ENCODE results near the gene TAB2.
A peak's percentile ranks its signal among the peaks of the same experiment; 100 is the strongest.

Gene TAB2

DNA sequence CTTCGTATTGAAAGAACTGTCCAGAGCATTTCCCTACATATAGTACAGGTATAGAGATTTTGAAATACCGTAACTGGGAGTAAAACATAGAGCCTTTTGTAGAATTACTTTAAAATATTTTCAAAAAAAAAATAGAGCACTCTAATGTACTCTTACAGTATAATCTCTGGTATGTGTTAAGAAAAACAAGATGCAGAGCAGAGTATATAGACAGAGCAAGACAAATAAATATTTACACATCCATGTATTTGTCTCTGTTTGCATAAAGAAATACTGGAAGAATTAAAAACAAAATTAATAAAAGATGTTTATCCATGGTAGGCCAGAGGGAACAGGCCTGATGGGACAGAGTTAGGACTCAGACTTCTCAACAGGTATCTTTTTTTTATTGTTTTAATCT, 54.5 kb downstream of the TAB2 start:
- no peak for DNase-seq (ENCODE audit: low read depth)

DNA sequence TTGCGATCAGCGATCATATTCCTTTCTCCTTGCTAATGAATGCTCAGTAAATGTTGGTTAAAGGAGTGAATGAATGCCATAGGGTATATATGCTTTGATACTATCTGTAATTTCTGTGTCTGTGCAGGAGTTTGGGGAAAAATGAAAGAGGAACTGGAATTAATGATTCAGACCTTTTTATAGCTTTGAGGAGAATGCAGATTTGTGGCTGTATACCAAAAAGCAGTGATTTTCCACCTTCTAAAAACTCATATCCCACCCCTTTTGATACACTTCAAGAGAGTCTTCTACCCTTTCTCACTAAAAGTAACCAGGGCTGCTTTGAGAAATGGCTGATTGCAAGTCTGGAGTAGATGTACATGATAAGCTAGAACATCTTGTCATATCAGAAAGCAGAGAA, 56.0 kb downstream of the TAB2 start:
- DNase-seq (ENCODE audit: low read depth) = no peak

DNA sequence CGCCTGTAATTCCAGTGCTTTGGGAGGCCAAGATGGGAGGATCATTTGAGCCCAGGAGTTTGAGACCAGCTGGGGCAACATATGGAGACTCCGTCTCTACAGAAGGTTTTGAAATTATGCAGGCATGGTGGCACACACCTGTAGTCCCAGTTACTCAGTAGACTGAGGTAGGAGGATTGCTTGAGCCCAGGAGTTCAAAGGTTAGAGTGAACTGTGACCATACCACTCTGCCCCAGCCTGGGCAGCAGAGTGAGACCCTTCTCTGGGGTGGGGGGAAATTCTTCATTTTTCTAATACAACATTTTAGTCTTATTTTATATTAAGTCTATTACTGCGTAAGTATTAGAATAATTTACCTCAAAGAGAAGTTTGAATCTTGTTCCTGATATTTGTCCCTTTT, 62.5 kb downstream of the TAB2 start:
- DNase-seq (ENCODE audit: low read depth) = no peak

DNA sequence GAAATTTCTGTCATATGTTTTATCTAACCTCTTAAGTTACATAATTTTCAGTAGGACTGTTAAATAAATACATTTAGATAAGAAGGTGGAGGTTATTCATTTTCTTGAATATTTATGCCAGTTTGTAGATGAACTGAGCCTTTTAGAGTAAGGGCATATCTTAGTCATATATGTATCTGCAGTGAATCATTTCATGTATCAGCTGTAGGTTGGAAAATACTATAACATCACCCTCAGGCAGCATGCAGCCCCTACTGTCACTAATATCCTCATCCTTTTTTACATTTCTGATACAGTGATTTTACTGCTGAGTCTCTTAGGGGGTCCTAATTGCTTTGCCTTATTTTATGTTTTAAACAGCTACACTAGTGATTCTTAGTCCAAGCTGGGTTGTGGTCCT, 63.0 kb downstream of the TAB2 start:
- DNase-seq (ENCODE audit: low read depth) = no peak

DNA sequence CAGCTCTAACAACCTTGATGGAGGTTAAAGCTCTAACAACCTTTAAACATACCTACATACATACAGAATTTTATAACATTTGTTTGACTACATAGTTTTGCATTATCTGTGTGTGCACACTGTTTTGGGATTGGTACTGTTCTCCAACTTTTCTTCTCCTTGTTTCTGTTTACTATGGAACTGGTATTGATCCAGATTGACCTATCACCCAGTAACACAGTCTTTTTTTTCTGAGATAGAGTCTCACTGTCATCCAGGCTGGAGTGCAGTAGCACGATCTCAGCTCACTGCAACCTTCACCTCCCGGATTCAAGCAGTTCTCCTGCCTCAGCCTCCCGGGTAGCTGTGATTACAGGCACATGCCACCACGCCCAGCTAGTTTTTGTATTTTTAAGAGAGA, 65.9 kb downstream of the TAB2 start:
- no peak for DNase-seq (ENCODE audit: low read depth)

DNA sequence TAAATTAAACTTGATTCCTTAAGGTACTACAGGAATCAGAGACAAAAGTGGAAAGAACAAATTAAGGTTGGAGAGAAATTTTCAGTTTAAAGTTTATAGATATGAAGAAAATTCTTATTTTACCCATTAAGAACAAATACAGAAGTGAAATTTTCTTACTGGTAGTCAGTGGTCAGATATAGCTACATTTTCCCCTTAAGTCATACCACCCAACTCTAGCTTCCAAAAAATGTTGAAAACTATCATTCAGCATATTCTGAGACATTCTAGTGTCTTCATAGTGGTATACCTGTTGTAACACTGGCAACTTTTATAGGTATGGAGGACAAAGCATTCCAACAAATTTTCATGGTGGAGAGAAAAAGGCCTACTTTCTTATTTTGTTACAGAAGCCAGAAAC, 67.0 kb downstream of the TAB2 start:
- DNase-seq (ENCODE audit: low read depth) = no peak

DNA sequence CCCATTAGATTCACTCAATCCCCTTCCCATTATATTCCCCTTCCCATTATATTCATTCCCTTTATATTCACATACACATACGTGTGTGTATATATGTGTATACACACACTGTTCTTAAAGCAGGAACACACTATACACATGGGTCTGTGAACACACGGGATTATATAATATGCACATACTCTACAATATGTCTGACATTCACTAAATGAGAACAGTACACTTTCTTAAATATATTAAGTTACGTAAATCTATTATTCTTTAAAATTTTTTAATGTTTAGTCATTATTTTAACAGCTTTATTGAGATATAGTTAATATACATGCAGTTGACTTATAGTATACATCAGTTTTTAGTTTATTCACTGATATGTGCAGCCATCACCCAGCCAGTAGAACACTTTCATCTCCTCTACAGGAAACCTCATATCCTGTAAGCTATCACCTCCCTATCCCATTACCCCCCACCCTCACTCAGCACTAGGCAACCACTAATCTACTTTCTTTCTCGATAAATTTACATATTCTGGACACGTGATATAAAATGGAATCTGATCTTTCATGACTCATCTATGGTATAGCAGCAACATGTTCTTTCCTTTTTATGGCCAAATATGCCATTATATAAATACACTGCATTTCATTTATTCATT, 68.6 kb downstream of the TAB2 start:
- no peak for DNase-seq (ENCODE audit: low read depth)

DNA sequence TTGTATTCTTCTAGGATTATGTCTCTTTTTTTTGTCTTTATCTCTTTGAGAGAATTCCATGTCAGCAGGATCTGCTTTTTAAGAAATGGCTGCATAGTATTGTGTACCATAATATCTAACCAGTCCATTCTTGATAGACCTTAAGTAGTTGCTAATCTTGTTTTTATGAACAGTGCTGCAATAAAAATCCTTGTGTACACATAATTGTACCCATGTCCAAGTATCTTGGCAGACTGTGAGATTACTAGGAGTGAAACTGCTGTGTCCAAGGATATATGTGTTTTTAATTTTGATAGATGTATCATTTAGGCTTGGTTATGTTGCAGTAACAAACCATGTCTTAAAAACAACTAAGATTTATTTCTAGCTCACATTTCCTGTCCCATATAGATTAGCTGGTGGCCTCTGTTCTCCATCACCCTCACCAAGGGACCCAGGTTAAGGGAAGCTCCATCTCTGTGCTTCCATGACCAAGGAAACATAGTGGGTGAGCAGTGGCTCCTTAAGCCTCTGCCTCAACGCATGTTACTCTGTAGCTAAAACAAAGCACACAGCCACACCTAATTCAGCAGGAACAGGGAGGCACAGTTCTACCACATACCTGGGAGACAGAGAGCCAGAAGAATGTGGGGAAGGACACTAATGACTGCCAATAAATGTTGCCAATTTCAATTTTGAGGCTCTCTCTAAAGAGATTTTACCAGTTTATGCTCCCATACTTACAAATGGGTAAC, 70.4 kb downstream of the TAB2 start:
- DNase-seq (ENCODE audit: low read depth) = no peak

DNA sequence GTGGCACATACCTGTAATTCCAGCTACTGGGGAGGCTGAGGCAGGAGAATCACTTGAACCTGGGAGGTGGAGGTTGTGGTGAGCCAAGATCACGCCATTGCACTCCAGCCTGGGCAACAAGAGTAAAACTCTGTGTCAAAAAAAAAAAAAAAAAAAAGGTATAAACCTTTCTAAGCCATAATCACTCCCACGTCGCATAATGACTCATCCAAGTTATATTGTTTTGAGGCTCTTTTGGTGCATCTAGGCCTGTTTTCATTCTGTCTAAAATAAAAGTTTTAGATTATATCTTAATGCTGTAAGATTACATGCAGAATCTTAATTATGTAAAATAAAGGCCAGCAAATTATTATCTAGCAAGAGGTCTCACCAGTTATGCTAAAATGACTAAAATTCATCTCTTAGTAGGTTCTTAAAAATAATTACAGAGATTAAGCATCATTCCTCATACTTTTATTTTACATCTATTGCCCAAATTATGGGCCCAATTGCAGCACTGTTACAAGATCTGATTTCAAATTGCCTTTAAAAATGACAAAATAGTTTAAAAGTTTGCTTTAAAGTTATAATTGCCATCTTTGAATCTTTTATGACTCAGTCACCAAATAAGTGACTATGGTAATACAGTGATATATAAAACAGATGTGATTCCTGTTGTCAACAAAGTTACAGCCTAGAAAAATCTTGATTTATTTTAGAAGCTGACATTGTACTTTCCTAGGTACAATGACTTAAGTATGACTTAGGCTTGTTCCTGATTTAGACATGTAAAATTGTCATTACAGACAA, 72.2 kb downstream of the TAB2 start:
- DNase-seq (ENCODE audit: low read depth) = peak; percentile 6

DNA sequence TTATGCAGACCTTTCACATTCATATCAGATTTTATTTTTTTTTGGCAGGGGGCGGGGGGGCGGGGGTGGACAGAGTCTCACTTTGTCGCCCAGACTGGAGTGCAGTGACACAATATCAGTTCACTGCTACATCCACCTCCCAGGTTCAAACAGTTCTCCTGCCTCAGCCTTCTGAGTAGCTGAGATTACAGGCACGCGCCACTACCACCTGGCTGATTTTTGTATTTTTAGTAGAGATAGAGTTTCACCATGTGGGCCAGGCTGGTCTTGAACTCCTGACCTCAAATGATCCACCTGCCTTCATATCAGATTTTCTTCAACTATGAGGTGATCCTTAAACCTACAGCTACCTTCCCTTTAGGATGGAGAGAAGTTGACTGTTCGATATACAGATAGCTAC, 74.6 kb downstream of the TAB2 start:
- DNase-seq (ENCODE audit: low read depth) = no peak

DNA sequence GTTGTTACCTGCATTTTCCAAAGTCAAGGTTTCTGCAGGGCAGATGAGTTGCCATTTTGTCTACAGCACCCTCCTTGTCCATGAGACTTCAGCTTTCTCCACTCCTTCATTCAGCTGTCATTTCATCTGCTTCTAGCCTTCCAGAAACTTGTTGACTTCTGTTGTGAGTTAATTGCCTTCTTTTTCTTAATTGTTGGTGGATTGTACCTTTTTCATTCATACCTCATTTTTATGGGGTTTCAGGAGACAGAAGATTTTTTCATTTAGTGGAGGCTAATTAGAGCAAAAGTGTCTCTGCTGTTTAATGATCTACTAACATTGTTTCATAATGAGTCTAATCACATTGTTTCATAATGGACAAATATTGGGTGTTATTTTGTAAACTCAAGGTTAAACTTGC, 75.0 kb downstream of the TAB2 start:
- no peak for DNase-seq (ENCODE audit: low read depth)

DNA sequence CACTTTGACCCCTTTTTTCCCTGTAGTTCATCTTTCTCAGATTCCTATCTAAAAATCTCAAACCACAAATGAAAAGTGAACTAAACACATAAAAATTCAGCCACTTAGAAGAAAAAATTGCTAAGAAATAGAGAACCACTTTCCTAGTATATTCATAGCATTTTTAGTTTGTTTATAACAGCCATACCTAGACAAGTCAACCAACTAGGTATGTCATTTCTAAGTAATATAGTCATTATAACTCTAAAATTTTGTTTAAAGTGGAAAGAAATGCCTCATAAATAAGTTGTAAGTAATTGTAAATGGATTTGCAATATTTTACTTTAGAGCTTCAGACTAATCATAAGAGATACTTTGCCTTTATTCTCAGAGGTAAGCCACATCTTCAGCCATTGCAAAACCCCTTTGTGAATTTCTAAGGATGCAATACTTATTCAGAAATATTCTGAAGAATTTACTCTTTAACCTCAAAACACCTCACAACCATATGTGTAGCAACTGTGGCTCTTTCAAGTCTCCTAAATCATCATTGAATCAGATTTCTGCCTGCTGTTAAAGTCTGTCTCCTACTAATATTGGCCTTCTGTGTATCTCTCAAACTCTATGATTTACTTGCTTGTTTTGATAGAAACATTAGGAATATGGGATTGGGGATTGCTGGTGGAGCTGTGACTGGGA, 75.6 kb downstream of the TAB2 start:
- no peak for DNase-seq (ENCODE audit: low read depth)

DNA sequence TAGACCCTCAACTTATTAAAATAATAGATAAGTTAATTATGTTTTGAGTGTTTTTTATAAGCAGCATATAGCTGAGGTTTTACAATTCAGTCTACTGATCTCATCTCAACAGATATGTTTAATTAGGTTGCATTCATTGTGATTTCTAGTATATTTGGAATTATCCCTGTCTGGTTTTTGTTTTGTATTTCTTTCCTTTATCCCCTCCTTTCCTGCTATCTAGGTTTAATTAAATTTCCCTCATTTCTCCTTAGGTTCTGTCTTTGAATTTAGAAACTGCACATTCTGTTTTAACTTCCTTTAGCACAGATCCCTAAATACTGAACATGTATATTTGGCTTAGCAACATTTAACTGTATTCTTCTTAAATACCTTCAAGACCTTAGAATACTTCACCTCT, 77.7 kb downstream of the TAB2 start:
- no peak for DNase-seq (ENCODE audit: low read depth)

DNA sequence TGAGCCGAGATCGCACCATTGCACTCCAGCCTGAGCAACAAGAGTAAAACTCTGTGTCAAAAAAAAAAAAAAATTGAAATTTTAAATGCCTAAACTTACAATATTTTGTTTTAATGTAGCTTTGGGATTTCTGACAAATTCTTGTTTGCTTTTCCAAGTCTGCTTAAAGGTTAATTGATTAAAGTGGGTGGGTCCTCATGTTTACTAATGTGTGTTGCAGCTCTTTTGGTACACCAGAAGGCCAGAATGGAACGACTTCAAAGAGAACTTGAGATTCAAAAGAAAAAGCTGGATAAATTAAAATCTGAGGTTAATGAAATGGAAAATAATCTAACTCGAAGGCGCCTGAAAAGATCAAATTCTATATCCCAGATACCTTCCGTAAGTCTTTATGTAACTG, 79.9 kb downstream of the TAB2 start:
- DNase-seq (ENCODE audit: low read depth) = no peak

DNA sequence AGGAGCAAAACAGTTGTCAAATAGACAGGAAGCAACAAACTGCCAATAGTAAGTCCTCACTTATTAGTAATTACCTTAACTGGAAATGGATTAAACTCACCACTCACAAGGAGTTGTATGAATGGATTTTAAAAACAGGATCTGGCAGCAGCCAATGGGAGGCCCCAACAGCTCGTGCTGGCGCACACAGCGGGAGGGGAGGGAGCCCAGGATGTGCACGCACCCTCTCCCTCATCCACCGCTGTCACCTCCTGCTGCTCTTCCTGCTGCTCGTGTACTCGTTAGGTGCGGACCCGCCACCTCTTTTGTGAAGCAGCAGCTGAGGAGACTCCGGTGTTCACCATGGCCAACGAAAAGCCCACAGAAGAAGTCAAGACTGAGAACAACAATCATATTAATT, 82.5 kb downstream of the TAB2 start, which contains the start of gene SUMO4:
SUMO4 (plus strand) TSS at position 213 of the 400 bp plus-strand sequence; CDS start at position 343, 130 bp downstream.
- DNase-seq (ENCODE audit: low read depth) = no peak

DNA sequence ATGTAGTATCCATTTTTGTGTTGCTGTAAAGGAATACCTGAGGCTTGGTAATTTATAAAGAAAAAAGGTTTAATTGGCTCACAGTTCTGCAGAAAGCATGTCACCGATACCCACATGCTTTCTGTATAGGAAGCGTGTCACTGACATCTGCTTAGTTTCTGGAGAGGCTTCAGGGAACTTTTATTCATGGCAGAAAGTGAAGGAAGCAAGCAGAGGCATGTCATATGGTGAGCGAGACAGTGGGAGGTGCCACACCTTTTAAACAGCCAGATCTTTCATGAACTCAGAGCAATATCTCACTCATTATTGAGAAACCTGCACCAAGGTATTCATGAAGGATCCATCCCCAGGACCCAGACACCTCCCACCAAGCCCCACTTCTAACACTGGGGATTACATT, 86.0 kb downstream of the TAB2 start:
- DNase-seq (ENCODE audit: low read depth) = no peak

DNA sequence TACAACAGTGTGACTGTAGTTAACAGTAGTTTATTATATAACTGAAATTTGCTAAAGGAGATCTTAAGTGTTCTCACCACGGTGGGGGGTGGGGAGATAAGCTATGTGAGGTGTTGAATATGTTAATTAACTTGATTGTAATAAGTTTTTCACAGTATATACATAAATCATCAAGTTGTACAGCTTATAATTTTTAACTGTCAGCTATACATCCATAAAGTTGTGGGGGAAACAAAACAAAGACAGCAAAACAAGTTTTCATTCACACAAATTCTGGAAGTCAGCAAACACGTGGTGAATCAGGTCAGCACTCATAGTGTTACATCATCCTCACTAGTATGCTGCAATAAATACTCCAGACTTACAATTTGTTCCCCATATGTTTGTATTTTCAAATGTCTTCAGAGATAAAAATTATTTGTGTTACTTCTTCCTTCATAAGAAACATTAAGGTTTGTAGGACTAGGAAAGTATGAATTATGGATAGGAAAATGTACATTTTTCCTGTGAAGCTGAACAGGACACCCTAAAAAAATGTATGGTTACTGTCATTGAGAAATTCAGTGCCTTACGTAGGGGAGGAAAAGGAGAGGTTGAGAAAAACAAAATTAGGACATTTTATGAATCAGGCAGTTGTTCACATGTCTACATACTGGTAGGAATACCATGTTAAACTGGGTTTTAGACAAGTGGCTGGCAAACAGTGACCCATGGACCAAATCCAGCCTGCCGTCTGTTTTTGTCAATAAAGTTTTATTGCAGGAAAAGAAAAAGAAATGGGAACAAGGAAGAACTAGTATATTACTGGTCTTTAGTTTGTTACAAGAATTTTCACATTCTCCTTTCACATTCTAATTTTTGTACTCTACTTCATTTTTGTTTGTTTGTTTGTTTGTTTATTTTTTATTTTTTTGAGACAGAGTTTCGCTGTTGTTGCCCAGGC, 88.6 kb downstream of the TAB2 start:
- DNase-seq (ENCODE audit: low read depth) = peak; percentile 6

DNA sequence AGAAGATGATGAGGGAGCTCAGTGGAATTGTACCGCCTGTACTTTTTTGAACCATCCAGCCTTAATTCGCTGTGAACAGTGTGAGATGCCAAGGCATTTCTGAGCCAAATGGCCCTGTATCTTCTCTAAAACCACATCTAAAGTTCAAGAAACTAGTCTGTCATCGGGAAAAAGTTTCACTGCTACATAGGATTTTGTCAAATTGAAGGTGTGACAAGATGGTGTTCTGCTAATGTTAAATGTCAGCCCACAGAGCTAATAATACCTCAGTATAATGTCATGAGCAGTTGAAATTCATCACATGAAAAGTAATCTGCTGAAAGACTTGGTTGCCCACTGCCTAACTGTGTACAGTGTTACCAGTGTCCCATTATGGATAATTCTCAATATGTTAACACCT, 92.1 kb downstream of the TAB2 start:
- DNase-seq (ENCODE audit: low read depth) = no peak

DNA sequence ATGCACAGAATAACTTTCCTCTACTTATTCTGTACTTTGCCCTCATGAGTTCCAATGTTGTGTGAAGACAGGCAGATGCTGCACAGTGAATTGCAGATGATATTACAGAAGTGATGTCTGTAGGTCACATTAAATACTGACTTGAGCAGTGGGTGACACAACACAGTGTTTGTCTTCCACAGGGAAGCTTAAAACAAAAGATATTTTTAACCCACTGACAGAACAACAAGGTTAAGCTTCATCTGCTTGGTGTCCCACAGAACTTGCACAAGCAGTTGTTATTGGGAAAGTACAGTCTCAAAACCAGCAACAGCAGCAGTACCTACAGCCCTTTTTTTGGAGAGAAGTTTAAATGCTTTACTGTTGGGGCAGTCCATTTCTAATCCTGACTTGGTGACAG, 93.0 kb downstream of the TAB2 start:
- no peak for DNase-seq (ENCODE audit: low read depth)

DNA sequence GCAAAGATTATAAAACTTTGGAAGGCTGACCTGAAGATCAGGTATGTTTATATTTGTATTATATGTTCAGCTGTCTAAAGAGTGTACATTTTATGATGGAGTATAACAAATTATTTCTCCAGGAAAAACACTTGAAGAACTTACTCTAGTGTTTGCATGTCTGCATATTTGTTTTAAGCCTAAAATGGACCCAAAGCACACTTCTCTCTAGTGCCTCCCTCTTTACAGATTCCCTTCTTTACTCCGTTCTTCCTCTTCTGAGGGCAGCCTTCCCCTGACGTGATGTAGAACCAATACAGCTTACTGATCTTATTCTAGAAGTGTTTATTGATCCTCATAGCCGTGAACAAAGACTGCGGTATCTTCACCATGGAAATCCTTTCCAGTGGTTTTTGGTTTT, 96.5 kb downstream of the TAB2 start:
- DNase-seq (ENCODE audit: low read depth) = no peak

DNA sequence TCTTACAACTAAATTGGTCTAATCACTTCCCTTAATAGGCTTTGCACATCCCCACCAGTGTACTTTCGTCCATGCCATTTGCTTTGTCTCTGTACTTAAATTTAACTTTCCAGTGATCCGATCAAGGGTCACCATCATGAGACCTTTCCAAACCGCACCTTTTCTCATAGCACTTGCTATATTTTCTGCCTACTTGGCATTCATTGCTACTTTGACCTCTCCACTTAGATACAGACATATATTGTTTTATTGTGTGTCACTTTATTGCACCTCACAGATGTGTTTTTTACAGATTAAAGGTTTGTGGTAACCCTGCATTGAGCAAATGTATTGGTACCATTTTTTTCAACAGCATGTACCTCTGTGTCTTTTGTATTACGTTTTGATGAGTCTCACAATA, 97.3 kb downstream of the TAB2 start:
- no peak for DNase-seq (ENCODE audit: low read depth)

All from stromal cell of bone marrow (primary cell).